Caco-2 (cell line): Measurements from ENCODE around the gene LIAS. TPM values are rescaled to one million over a fixed set of nuclear protein-coding genes. Genes with fewer than 3 reads are reported as not detected.
"Not testable (repeated sequence)": the region's sequence is repeated elsewhere in the genome, so short reads cannot be mapped to it uniquely, and the experiment has no call there.

Source experiments
- BruUV-seq: library from RNA; stranded (reverse); fragments of 400-500 nt; replicated peaks from 2 replicates; lab custom pipeline; 2021; lab: Mats Ljungman, UMichigan
- CTCF ChIA-PET: fragments of 300-600 bp; sonication (Branson Sonifier 250); formaldehyde crosslinking; loops from one replicate; lab custom pipeline; 2022; ENCODE audit warnings: antibody characterized with exemption; lab: Charles Lee
- POLR2A ChIA-PET: fragments of 300-600 bp; sonication (Branson Sonifier 250); formaldehyde crosslinking; loops from one replicate; lab custom pipeline; 2022; ENCODE audit warnings: antibody characterized with exemption; lab: Charles Lee
- DNase-seq, 2 experiments: peaks; one replicate each; pipeline versions ENCODE4 v3.0.0 to v3.0.0-alpha.2; 2020 to 2022
- H3K27me3 ChIP-seq: replicated peaks from 2 replicates; pipeline ENCODE4 v1.6.0; 2011; ENCODE audit warnings: low read length; ENCODE audit not compliant: control insufficient read depth, insufficient read depth
- H3K36me3 ChIP-seq: 2 replicates; pipeline ENCODE4 v1.5.1; 2011; ENCODE audit warnings: low read length; ENCODE audit not compliant: control insufficient read depth, insufficient read depth
- H3K4me1 ChIP-seq: fragments of 250-450 bp; sonication (Bioruptor Pico); 2 replicates; pipeline ENCODE4 v1.5.1; 2020; ENCODE audit warnings: mild to moderate bottlenecking
- H3K4me3 ChIP-seq: 2 replicates; pipeline ENCODE4 v1.5.1; 2011; ENCODE audit warnings: low read depth, mild to moderate bottlenecking, control low read depth, low read length
- H3K9me3 ChIP-seq: fragments of 250-450 bp; sonication (Bioruptor Pico); 2 replicates; pipeline ENCODE4 v1.5.1; 2020; ENCODE audit warnings: mild to moderate bottlenecking, moderate library complexity
- H3K27ac Mint-ChIP-seq: one replicate; pipeline ENCODE4 v1.8.0; 2022; ENCODE audit warnings: mixed read lengths; ENCODE audit not compliant: unreplicated experiment
- H3K27me3 Mint-ChIP-seq: one replicate; pipeline ENCODE4 v1.8.0; 2022; ENCODE audit warnings: mixed read lengths; ENCODE audit not compliant: insufficient read depth, unreplicated experiment
- H3K36me3 Mint-ChIP-seq: one replicate; pipeline ENCODE4 v1.8.0; 2022; ENCODE audit warnings: mild to moderate bottlenecking, mixed read lengths; ENCODE audit not compliant: insufficient read depth, unreplicated experiment
- H3K4me1 Mint-ChIP-seq: one replicate; pipeline ENCODE4 v1.8.0; 2022; ENCODE audit warnings: low read depth, mixed read lengths; ENCODE audit not compliant: unreplicated experiment
- H3K4me3 Mint-ChIP-seq: one replicate; pipeline ENCODE4 v1.8.0; 2022; ENCODE audit warnings: mild to moderate bottlenecking, moderate library complexity, mixed read lengths; ENCODE audit not compliant: unreplicated experiment
- H3K9me3 Mint-ChIP-seq: one replicate; pipeline ENCODE4 v1.8.0; 2022; ENCODE audit warnings: mixed read lengths; ENCODE audit not compliant: unreplicated experiment
- intact Hi-C: fragments of 100-400 bp; cut with micrococcal nuclease; formaldehyde crosslinking; loops from one replicate; pipeline ENCODE4 v1.10.0; 2022; ENCODE audit not compliant: unreplicated experiment
- total RNA-seq: library from RNA; stranded (reverse); gene quantifications from 2 replicates; pipeline ENCODE4 v1.2.3, GENCODE V29; 2022
- TF ChIP-seq, protein P1 (sequence below), 2 experiments: fragments of 200-600 bp in 1 of 2; IDR thresholded peaks; 1 replicate in 1 of 2; 2 replicates in 1 of 2; pipeline versions ENCODE4 v1.5.1 to v1.8.0; 2011 to 2022; ENCODE audit warnings: antibody characterized with exemption in 1 of 2, control low read depth in 1 of 2, inconsistent platforms in 1 of 2, low read depth in 1 of 2, low read length in 1 of 2, mild to moderate bottlenecking in 1 of 2, moderate library complexity in 1 of 2; ENCODE audit not compliant: insufficient read depth in 1 of 2, severe bottlenecking in 1 of 2, unreplicated experiment in 1 of 2

LIAS gene
- total RNA-seq, 1 experiment from 2014 or later: 19.5 TPM

DNA sequence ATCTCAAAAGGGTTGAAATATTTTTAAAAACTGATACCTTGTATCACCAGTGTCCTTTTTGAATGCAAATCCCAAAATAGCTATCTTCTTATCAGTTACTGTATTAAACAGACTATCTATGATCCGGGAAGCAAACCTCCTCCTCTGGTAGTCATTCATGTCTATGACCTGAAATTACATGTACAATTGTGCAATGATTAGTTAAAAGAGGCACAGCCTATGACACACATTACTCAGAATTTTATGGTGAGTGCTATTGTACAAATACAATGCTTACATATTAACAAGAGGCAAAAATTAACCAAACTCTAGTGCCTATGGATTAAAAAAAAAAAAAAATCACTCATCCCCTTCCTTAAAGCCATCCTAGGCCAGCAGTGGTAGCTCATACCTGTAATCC lies 46.7 kb downstream of the LIAS start:
- intact Hi-C loops: no loop called here
- H3K36me3 Mint-ChIP-seq: peaks cover 94% of the 10 kb centered on the region
- POLR2A ChIA-PET: interaction anchor here (0.5 to 1.3 kb wide), 2 partner anchors 22 to 69 kb away, joined by 3 to 8 read pairs; partner anchors contain the start of gene UGDH
- H3K4me3 Mint-ChIP-seq: no peak overlapping the region
- Histone ChIP-seq H3K9me3 (no peaks in the 10 kb centered on the region), H3K4me1 (no peaks in the 10 kb centered on the region), H3K4me3 (no peak overlapping the region), H3K27me3 (no peaks in the 10 kb centered on the region), H3K36me3 (peaks cover 5% of the 10 kb centered on the region)
- no peak overlapping the region for H3K27ac Mint-ChIP-seq
- H3K9me3 Mint-ChIP-seq: no peaks in the 10 kb centered on the region
- no peaks in the 10 kb centered on the region for H3K27me3 Mint-ChIP-seq
- BruUV-seq: no TSS peak
- TF ChIP-seq, protein P1, sequence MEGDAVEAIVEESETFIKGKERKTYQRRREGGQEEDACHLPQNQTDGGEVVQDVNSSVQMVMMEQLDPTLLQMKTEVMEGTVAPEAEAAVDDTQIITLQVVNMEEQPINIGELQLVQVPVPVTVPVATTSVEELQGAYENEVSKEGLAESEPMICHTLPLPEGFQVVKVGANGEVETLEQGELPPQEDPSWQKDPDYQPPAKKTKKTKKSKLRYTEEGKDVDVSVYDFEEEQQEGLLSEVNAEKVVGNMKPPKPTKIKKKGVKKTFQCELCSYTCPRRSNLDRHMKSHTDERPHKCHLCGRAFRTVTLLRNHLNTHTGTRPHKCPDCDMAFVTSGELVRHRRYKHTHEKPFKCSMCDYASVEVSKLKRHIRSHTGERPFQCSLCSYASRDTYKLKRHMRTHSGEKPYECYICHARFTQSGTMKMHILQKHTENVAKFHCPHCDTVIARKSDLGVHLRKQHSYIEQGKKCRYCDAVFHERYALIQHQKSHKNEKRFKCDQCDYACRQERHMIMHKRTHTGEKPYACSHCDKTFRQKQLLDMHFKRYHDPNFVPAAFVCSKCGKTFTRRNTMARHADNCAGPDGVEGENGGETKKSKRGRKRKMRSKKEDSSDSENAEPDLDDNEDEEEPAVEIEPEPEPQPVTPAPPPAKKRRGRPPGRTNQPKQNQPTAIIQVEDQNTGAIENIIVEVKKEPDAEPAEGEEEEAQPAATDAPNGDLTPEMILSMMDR (IDR thresholded peaks at IDR 0.05; ENCODE audit: insufficient read depth in 1 of 2, low read depth in 1 of 2, low read length in 1 of 2, severe bottlenecking in 1 of 2, unreplicated experiment in 1 of 2): no peak
- DNase-seq: no peak
- CTCF ChIA-PET: interaction anchor here (0.6 kb wide), 1 partner anchor 10 kb away, joined by 4 read pairs; no protein-coding TSS in a partner anchor
- no peaks in the 10 kb centered on the region for H3K4me1 Mint-ChIP-seq

DNA sequence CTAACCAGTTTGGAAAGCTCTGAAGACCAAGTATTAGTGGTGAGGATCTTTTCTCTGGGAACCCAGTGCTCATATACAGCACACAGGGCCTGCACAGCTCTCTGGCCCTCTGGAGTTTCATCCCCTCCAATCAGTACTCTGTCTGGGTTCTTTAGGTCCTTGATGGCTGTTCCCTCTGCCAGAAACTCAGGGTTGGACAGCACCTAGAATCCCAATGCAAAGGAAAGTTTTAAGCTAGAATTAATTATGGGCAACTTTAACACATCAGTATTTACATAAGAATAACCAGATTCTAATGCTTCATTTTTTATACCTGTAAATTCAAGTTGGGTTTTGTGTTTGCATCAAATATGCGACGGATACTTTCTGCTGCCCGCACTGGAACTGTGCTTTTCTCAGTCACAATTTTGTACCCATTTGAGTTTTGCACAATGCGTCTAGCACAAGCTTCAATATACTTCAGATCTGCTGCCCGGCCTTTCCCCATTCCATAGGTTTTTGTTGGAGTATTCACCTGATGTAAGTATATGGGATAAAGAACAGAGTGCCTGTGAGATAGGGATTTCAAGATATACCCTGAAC lies 51.6 kb downstream of the LIAS start:
- no peaks in the 10 kb centered on the region for H3K9me3 Mint-ChIP-seq
- Histone ChIP-seq H3K36me3 (peaks cover 4% of the 10 kb centered on the region), H3K4me1 (peaks cover 16% of the 10 kb centered on the region), H3K27me3 (no peaks in the 10 kb centered on the region), H3K9me3 (no peaks in the 10 kb centered on the region), H3K4me3 (no peak overlapping the region)
- intact Hi-C loops: no loop called here
- TF ChIP-seq, protein P1 (IDR thresholded peaks at IDR 0.05; ENCODE audit: insufficient read depth in 1 of 2, low read depth in 1 of 2, low read length in 1 of 2, severe bottlenecking in 1 of 2, unreplicated experiment in 1 of 2): no peak
- H3K36me3 Mint-ChIP-seq: peaks cover 76% of the 10 kb centered on the region
- no peak for DNase-seq
- no peaks in the 10 kb centered on the region for H3K27me3 Mint-ChIP-seq
- BruUV-seq: TSS peak; percentile 26
- no peak overlapping the region for H3K4me3 Mint-ChIP-seq
- H3K27ac Mint-ChIP-seq: no peak overlapping the region
- no peaks in the 10 kb centered on the region for H3K4me1 Mint-ChIP-seq
- POLR2A ChIA-PET: interaction anchor here (0.6 kb wide), 1 partner anchor 9 kb away, joined by 4 read pairs; no protein-coding TSS in a partner anchor
- CTCF ChIA-PET: no interaction called here

DNA sequence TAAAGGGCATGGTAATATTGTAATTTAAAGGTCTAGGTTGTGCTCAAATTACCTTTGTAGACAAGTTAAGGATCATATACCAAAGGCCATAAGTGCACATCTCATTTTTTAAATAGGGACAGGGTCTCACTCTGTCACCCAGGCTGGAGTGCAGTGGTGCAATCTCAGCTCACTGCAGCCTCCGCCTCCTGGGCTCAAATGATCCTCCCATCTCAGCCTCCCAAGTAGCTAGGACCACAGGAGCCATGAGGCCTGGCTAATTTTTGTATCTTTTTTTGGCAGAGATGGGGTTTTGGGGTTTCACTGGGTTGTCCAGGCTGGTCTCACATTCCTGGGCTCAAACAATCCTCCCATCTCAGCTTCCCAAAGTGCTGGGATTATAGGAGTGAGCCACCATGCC lies 55.4 kb downstream of the LIAS start:
- DNase-seq, H3K27me3 ChIP-seq, intact Hi-C loops, H3K4me3 ChIP-seq, H3K27ac Mint-ChIP-seq, BruUV-seq, H3K4me3 Mint-ChIP-seq, H3K4me1 Mint-ChIP-seq, H3K27me3 Mint-ChIP-seq, H3K9me3 Mint-ChIP-seq, H3K36me3 ChIP-seq, CTCF ChIA-PET, H3K9me3 ChIP-seq: not testable (repeated sequence)
- H3K4me1 ChIP-seq: peaks cover 16% of the 10 kb centered on the region
- H3K36me3 Mint-ChIP-seq: peaks cover 62% of the 10 kb centered on the region
- POLR2A ChIA-PET: interaction anchor here (0.8 to 1.2 kb wide), 2 partner anchors 125 to 184 kb away, joined by 4 read pairs; partner anchors contain the start of genes SMIM14 and UBE2K
